Activated CD8-positive, alpha-beta T cell treated with anti-CD3 and anti-CD28 coated beads for 36 hours (primary cell): ENCODE data around the gene PCSK5. TPM values are rescaled to one million over a fixed set of nuclear protein-coding genes. Genes with fewer than 3 reads are reported as not detected.

ENCODE experiments used
- ATAC-seq: fragments of 200-7000 bp; cut with Tn5 transposase; one replicate; pipeline ENCODE4 v1.10.0; 2021; ENCODE audit warnings: mild to moderate bottlenecking, moderate library complexity
- CTCF ChIA-PET: fragments of 350-600 bp; sonication (Branson Sonifier 250); formaldehyde crosslinking; loops from one replicate; lab custom pipeline; 2021; ENCODE audit warnings: antibody characterized with exemption; lab: Charles Lee
- POLR2A ChIA-PET: fragments of 350-600 bp; sonication (Branson Sonifier 250); formaldehyde crosslinking; loops from one replicate; lab custom pipeline; 2021; ENCODE audit warnings: antibody characterized with exemption; lab: Charles Lee
- DNase-seq: peaks from one replicate; pipeline ENCODE4 v3.0.0-alpha.2; 2020
- H3K27ac Mint-ChIP-seq: one replicate; pipeline ENCODE4 v1.8.0; 2021; ENCODE audit warnings: mild to moderate bottlenecking, mixed read lengths
- H3K27me3 Mint-ChIP-seq: one replicate; pipeline ENCODE4 v1.8.0; 2021; ENCODE audit warnings: mixed read lengths
- H3K36me3 Mint-ChIP-seq: one replicate; pipeline ENCODE4 v1.8.0; 2021; ENCODE audit warnings: low read depth, mixed read lengths
- H3K4me1 Mint-ChIP-seq: one replicate; pipeline ENCODE4 v1.8.0; 2021; ENCODE audit warnings: low read depth, mixed read lengths
- H3K4me3 Mint-ChIP-seq: one replicate; pipeline ENCODE4 v1.8.0; 2021; ENCODE audit warnings: mild to moderate bottlenecking, moderate library complexity, mixed read lengths
- H3K9me3 Mint-ChIP-seq: one replicate; pipeline ENCODE4 v1.8.0; 2021; ENCODE audit warnings: mixed read lengths
- intact Hi-C: fragments of 100-400 bp; cut with micrococcal nuclease; formaldehyde crosslinking; loops from one replicate; pipeline ENCODE4 v1.10.0; 2022
- total RNA-seq, 2 experiments: library from RNA; stranded (reverse); gene quantifications; one replicate each; pipeline ENCODE4 v1.2.3, GENCODE V29; 2021
- TF ChIP-seq, protein P1 (sequence below): fragments of 200-600 bp; IDR thresholded peaks from one replicate; pipeline ENCODE4 v1.8.0; 2022; ENCODE audit warnings: antibody characterized with exemption, mild to moderate bottlenecking

PCSK5 gene
- total RNA-seq, 2 experiments from 2014 or later = 4.7 to 5.2 TPM

GRCh38 chr9:76373173-76373783 lies 482.8 kb downstream of the PCSK5 start:
- TF ChIP-seq, protein P1, sequence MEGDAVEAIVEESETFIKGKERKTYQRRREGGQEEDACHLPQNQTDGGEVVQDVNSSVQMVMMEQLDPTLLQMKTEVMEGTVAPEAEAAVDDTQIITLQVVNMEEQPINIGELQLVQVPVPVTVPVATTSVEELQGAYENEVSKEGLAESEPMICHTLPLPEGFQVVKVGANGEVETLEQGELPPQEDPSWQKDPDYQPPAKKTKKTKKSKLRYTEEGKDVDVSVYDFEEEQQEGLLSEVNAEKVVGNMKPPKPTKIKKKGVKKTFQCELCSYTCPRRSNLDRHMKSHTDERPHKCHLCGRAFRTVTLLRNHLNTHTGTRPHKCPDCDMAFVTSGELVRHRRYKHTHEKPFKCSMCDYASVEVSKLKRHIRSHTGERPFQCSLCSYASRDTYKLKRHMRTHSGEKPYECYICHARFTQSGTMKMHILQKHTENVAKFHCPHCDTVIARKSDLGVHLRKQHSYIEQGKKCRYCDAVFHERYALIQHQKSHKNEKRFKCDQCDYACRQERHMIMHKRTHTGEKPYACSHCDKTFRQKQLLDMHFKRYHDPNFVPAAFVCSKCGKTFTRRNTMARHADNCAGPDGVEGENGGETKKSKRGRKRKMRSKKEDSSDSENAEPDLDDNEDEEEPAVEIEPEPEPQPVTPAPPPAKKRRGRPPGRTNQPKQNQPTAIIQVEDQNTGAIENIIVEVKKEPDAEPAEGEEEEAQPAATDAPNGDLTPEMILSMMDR = no peak
- DNase-seq (no peak), ATAC-seq (no peak)
- intact Hi-C loops = no loop called here
- ChIA-PET POLR2A (no interaction called here), CTCF (no interaction called here)
- H3K4me3 Mint-ChIP-seq = no peak overlapping the region
- H3K27me3 Mint-ChIP-seq = no peaks in the 10 kb centered on the region
- no peaks in the 10 kb centered on the region for H3K9me3 Mint-ChIP-seq
- no peak overlapping the region for H3K27ac Mint-ChIP-seq
- H3K4me1 Mint-ChIP-seq = no peaks in the 10 kb centered on the region
- no peaks in the 10 kb centered on the region for H3K36me3 Mint-ChIP-seq

- ChIA-PET CTCF (no interaction called here), POLR2A (no interaction called here)
- Mint-ChIP-seq H3K27ac (no peak overlapping the region), H3K9me3 (no peaks in the 10 kb centered on the region), H3K27me3 (no peaks in the 10 kb centered on the region), H3K36me3 (no peaks in the 10 kb centered on the region), H3K4me3 (no peak overlapping the region), H3K4me1 (no peaks in the 10 kb centered on the region)
- TF ChIP-seq, protein P1 = no peak
- DNase-seq (no peak), ATAC-seq (no peak)
- intact Hi-C loops = no loop called here
Observed at GRCh38 chr9:76373784-76374474, 483.5 kb downstream of the PCSK5 start.

DNA sequence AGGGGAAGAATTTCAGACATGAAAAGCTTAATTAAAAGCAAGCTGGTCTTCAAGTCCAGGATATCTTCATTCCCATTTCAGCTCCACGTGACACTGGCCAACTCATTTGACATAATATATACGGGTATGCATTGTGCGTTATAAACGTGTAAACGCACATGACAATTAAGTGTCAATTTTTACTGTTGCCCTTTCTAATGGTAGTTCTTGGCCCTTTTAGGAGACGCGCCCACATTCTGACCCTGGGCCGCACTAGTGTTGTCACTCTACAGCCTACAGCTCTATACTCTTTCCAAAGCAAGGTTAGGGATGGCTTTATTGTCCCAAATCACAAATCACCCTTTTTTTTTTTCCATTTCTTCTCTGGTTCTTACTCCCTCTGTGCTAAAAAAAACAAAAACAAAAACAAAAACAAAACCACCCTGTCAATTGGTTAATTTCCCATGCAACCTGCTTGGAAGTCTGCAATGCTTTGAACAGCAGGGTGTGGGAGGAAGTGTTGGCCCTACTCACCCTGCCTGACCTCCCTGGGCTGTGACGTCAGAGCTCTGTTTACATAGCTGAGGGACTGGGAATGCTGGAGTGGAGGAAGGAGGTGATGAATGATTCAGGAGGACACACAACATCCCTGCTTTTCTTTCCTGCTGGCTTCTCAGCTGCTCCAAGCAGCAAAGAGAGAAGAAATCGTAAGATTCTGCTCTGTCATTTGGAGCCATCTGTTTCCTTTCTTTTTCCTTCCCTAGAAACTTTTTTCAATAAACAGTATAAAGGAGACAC lies 484.5 kb downstream of the PCSK5 start:
- no peaks in the 10 kb centered on the region for H3K4me1 Mint-ChIP-seq
- H3K4me3 Mint-ChIP-seq = no peak overlapping the region
- H3K27me3 Mint-ChIP-seq = no peaks in the 10 kb centered on the region
- intact Hi-C loops = no loop called here
- H3K9me3 Mint-ChIP-seq = no peaks in the 10 kb centered on the region
- TF ChIP-seq, protein P1 = no peak
- CTCF ChIA-PET = no interaction called here
- no peak overlapping the region for H3K27ac Mint-ChIP-seq
- H3K36me3 Mint-ChIP-seq = no peaks in the 10 kb centered on the region
- POLR2A ChIA-PET = no interaction called here
- no peak for ATAC-seq
- no peak for DNase-seq

DNA sequence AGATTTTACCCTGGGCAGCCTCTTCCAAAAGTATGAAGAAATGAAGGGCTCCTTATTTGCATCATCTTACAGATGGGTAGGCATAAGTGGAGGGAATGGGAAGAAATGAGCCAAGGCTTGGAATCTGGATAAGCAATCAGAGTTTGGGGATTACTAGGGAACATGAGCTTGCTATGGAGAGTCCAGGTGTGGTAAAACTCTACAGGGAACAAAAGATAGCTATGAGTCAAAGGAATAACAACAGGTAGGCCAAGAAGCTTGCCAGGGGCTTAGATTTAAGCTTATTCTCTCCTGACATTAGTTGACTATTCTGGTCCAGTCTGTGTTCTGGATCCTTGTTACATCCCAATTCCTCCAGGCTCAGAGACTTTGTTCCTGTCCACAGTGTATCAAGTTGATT lies 487.3 kb downstream of the PCSK5 start:
- TF ChIP-seq, protein P1 = no peak
- intact Hi-C loops = no loop called here
- H3K27ac Mint-ChIP-seq = no peak overlapping the region
- DNase-seq = no peak
- H3K4me3 Mint-ChIP-seq = no peak overlapping the region
- H3K27me3 Mint-ChIP-seq = no peaks in the 10 kb centered on the region
- POLR2A ChIA-PET = no interaction called here
- CTCF ChIA-PET = no interaction called here
- no peak for ATAC-seq
- H3K9me3 Mint-ChIP-seq = no peaks in the 10 kb centered on the region
- no peaks in the 10 kb centered on the region for H3K36me3 Mint-ChIP-seq
- no peaks in the 10 kb centered on the region for H3K4me1 Mint-ChIP-seq
